ENCODE data around the gene C11orf58.

C11orf58 gene

DNA sequence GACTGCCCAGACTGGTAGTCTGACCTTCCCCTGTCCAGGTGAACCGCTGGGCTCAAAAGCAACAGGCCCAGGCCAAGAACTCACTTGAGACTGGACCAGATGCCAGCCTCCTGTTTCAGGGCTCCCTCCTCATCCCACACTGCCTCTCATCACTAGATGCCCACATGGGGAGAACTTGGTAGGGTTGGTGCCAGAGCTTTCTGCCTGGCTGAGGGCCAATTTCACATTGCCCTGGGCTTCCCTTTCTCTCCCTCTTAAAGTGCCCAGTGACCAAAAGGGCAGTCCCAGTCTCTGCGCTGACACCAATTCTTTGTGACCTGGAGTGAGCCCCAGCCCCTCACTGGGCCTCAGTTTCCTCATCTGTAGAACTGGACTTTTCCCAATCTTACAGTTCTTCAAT lies 41.7 kb downstream of the C11orf58 start:
- FAIRE-seq (no peak), DNase-seq (ENCODE audit: insufficient read length) (no peak)
- TF ChIP-seq POLR2AphosphoS5 (IDR thresholded peaks at IDR 0.05; ENCODE audit: low read depth, low read length) = no peak
- TF ChIP-seq POLR2A (IDR thresholded peaks at IDR 0.05; ENCODE audit: low read depth, low read length) = no peak
- TF ChIP-seq TAF1 (IDR thresholded peaks at IDR 0.05; ENCODE audit: borderline replicate concordance, low read depth, low read length) = no peak

DNA sequence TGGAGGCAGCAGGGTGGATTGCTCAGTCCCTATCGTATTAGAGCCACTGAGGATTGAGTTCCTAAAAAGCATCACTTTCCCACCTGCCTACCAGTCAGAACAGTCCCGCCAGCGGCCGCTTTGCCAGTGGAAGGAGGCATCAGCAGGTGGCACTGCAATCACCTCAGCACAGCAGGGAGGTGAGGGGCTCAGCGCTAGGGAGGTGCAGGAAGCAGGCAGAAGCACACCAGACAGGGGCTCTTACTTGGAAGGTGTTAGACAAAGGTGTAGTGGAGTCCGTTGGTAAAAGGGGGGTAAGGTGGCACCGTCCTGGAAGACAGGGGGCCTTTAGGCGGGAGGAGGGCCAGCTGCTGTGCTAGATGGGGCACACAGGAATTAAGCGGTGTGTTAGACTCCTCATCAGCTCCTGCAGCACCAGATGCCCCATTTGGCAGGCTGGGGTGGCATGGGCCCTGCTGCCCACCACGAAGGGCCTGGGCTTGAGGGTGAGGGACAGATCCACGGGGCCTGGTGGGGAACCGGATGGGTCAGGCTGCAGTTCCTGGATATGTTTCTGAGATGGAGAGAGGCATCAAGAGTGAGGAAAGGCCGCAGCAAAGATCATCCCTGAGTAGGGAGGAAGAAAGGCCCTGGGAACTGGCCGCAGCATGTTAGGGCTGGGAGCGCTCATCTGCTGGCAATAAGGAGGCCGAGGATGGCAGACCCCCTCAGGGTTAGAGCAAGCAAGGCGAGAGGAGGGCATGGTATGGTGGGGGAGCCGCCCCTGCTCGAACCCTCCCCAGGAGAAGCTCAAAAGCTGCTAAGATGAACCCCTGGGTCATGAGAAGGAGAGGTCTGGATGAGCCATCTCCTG lies 42.5 kb downstream of the C11orf58 start:
- DNase-seq (ENCODE audit: insufficient read length) = no peak
- TF ChIP-seq TAF1 (IDR thresholded peaks at IDR 0.05; ENCODE audit: borderline replicate concordance, low read depth, low read length) (no peak), POLR2A (IDR thresholded peaks at IDR 0.05; ENCODE audit: low read depth, low read length) (no peak), POLR2AphosphoS5 (IDR thresholded peaks at IDR 0.05; ENCODE audit: low read depth, low read length) (no peak)
- FAIRE-seq = no peak

DNA sequence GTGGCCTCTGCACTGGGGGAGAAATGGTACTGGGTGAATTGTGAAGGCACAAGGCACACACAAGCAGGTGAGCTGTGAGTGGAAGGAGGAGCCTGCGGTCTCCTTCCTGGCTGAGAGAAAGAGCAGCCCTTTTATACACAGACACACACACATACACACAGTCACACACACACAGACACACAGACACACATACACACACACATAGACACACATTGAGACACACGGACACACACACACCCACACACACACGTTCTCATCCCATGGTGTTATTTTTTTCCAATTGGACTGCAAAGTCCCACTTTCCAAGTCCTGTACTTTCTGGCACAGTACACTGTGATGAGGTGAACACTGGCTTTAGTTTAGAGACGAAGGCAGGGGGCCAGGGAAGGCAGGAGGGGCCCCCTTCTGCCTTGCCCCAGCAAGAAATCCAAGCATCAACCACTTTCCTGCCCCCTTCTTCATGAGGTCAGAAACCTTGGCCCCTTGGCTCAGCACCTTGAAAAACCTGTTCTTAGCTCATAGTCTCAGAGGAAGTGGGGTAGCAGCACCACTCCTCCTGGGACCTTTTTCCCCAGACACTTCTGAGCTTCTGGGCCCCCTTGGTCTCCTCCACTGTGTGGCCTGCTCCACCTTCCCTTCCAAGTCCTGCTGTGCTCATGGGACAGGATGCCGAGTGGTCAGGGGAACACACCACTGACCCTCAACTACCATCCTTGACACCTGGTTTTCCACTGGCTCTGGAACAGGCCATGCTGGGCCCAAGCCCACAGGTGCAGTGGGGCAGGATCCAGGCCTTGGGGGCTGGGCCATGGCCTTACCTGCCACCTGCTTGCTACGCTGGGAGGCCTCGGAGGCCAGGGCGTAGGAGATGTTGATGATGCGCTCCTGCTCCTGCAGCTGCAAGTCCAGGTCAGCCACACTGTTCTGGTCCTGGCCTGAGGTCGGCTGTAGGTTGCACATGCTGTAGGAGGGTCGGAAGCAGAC lies 43.8 kb downstream of the C11orf58 start:
- no peak for FAIRE-seq
- TF ChIP-seq TAF1 (IDR thresholded peaks at IDR 0.05; ENCODE audit: borderline replicate concordance, low read depth, low read length) = no peak
- TF ChIP-seq POLR2A (IDR thresholded peaks at IDR 0.05; ENCODE audit: low read depth, low read length) = no peak
- TF ChIP-seq POLR2AphosphoS5 (IDR thresholded peaks at IDR 0.05; ENCODE audit: low read depth, low read length) = no peak
- DNase-seq (ENCODE audit: insufficient read length) = no peak

DNA sequence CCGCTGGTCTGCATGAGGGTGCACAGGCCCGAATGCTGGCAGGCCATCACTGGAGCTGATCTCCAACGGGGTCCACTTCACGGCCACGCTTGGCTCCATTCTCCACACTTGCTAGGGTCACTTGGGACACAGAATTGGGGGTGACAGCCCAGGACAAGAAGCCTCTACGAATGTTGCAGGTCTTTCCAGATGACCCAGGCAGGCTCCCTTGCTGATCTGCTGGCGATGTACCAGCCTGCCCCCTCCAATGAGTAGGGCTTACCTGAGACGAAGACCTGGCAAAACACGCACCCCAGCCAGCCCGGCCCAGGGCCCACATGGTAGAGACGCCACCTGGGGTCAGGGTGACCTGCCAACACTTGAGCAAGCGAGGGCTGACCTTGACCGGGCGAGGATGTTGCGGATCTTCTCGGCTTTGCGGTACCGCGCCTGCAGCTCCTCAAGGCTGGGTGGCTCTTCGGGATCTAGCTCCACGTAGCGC lies 44.9 kb downstream of the C11orf58 start:
- no peak for TF ChIP-seq POLR2A (IDR thresholded peaks at IDR 0.05; ENCODE audit: low read depth, low read length)
- no peak for TF ChIP-seq POLR2AphosphoS5 (IDR thresholded peaks at IDR 0.05; ENCODE audit: low read depth, low read length)
- no peak for TF ChIP-seq TAF1 (IDR thresholded peaks at IDR 0.05; ENCODE audit: borderline replicate concordance, low read depth, low read length)
- no peak for FAIRE-seq
- DNase-seq (ENCODE audit: insufficient read length) = no peak

DNA sequence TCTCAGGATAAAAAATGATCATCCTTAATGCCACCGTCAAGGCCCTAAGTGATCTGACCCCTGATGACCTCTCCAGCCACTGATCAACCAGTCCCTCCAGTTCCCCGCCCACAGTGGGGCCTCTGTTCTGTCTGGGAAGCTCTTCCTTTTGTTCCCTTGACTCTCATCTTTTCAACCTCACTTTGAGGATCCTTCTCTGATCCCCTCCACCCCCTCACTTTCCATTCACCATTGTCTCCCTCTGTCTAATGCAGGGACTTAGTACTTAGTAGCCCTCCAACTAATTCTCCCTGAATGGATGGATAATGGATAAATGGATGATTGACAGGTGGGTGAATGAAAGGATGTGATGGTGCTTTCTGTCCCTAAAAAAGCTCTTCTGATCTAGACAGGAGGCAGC lies 45.6 kb downstream of the C11orf58 start:
- DNase-seq (ENCODE audit: insufficient read length) (no peak), FAIRE-seq (no peak)
- TF ChIP-seq POLR2A (IDR thresholded peaks at IDR 0.05; ENCODE audit: low read depth, low read length) (no peak), POLR2AphosphoS5 (IDR thresholded peaks at IDR 0.05; ENCODE audit: low read depth, low read length) (no peak), TAF1 (IDR thresholded peaks at IDR 0.05; ENCODE audit: borderline replicate concordance, low read depth, low read length) (no peak)

DNA sequence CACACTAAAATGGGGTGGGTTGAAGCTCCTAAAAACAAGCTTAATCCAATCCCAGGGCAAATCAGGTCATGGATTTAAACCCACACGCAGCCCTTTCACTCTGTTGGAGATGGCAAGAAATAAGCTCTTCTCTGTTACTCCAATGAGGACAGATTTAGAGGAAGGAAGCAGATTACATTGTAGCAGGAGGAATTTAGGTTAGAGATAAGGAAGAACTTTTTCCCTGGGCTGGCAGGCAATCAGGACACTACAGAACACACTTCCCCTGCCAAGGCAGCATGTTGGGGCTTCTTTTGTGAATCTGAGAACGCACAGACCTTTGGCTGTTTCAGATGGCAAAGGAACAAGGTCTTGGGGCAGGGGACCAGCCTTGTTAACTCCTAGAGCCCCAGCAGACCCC lies 46.2 kb downstream of the C11orf58 start:
- DNase-seq (ENCODE audit: insufficient read length) = no peak
- FAIRE-seq = no peak
- TF ChIP-seq POLR2A (IDR thresholded peaks at IDR 0.05; ENCODE audit: low read depth, low read length) (no peak), TAF1 (IDR thresholded peaks at IDR 0.05; ENCODE audit: borderline replicate concordance, low read depth, low read length) (no peak), POLR2AphosphoS5 (IDR thresholded peaks at IDR 0.05; ENCODE audit: low read depth, low read length) (no peak)

DNA sequence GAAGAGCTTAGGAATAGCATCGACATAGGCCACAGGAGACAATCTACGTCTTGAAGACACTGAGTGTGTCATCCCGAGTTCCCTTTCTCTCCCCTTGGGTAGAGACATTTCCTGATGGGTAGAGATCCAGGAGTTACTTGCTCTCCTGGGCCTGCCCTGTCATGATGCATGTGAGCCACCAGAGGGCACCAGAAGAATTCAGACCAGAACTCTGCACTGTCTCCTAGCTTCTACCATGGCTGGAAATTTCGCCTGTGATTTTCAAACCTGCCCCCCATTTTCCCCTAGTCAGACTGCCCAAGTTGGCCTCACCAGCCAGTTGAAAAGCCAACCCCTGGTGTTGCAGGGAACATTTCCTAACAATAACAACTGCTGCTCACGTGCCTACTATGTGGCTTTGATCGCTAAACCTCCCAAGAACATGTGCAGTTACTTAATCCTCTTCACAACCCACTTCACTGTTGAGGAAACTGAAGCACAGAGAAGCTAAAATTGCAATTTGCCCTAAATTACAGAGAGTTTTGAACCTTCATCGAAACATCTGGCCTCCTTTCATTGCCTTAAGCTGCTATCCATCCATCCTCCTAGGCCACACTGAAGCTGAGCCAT lies 47.2 kb downstream of the C11orf58 start:
- FAIRE-seq = peak; percentile 92
- TF ChIP-seq POLR2AphosphoS5 (IDR thresholded peaks at IDR 0.05; ENCODE audit: low read depth, low read length) (no peak), TAF1 (IDR thresholded peaks at IDR 0.05; ENCODE audit: borderline replicate concordance, low read depth, low read length) (no peak), POLR2A (IDR thresholded peaks at IDR 0.05; ENCODE audit: low read depth, low read length) (no peak)
- DNase-seq (ENCODE audit: insufficient read length) = peak; percentile 59

DNA sequence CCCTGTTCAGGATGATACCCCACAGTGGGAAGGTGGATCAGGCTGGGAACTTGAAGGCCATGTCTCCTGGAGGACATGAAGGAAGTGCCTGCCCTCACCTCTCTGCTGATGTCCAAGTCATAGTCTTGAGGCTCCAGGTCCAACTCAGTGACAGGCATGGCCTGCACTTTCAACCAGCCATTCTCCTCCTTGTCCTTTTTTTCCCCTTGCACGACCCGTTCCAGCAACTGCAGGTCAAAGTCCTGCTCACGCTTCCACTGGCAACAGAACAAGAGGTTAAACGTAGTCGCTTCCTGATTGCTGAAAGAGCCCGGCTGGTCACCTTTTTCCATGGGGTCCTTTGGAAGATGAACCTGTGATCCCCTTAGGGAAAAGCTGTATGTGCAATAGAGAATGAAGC lies 47.7 kb downstream of the C11orf58 start:
- DNase-seq (ENCODE audit: insufficient read length) (no peak), FAIRE-seq (no peak)
- no peak for TF ChIP-seq POLR2AphosphoS5 (IDR thresholded peaks at IDR 0.05; ENCODE audit: low read depth, low read length)
- TF ChIP-seq TAF1 (IDR thresholded peaks at IDR 0.05; ENCODE audit: borderline replicate concordance, low read depth, low read length) = no peak
- no peak for TF ChIP-seq POLR2A (IDR thresholded peaks at IDR 0.05; ENCODE audit: low read depth, low read length)

DNA sequence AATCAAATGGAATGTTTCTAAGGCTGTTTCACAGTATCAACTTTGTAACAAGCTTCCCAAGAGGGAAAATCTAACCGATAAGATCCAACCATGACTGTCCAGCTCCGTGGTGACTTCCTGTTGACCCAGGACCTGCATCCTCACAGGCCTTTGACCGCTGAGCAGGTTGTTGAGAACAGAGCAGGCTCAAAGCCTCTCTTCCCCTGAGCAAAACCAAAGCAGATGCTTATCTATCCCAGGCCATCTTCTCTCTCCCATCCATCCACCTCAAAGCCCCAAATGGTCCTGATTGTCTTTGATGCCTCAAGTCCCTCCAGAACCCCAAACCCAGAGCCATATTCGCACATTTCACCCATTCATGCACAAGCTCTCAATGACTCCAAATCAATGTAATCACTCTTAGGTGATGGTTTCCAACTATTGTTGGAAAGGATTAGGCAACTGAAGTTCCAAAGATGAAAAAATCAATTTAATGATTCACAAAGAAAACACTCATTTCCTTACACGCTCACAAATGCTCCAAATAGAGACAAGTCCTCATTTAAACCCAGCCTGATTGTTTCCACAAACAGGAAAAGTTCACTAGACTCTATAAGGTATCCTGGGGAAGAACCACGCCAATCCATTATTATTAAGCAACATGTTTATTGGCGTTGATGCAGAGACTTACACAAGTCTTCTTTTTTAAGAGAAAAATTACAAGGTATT lies 48.7 kb downstream of the C11orf58 start:
- TF ChIP-seq POLR2AphosphoS5 (IDR thresholded peaks at IDR 0.05; ENCODE audit: low read depth, low read length) (no peak), POLR2A (IDR thresholded peaks at IDR 0.05; ENCODE audit: low read depth, low read length) (no peak), TAF1 (IDR thresholded peaks at IDR 0.05; ENCODE audit: borderline replicate concordance, low read depth, low read length) (no peak)
- FAIRE-seq (no peak), DNase-seq (ENCODE audit: insufficient read length) (no peak)
